ENCODE measurements around the gene ZNF765.
"Not testable (repeated sequence)": the region's sequence is repeated elsewhere in the genome, so short reads cannot be mapped to it uniquely, and the experiment has no call there.

ZNF765 gene

DNA sequence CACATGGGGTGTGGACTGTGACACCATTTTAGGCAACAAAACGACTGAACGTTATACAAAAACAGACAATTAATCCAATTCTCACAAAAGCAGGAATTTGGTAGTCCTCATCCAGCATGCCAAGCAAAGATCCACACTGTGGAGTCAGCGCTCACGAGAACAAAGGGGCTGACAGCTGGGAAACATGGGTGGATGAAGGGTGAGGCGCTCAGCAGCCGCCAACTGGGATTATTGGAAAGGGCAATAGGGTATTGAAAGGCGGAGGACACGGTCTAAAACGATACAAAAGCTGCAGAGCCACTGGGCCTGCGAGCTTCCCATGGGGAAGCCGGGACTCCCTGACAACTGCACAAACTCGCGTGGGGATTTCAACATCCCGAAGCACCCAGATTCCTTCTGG is 67.9 kb downstream of the ZNF765 start:
- Mint-ChIP-seq H3K27ac (no peak overlapping the region), H3K36me3 (ENCODE audit: low read depth) (peaks cover 38% of the 10 kb centered on the region), H3K4me1 (peaks cover 15% of the 10 kb centered on the region), H3K4me3 (no peak overlapping the region), H3K27me3 (ENCODE audit: low read depth, poor library complexity) (peaks cover 11% of the 10 kb centered on the region), H3K9me3 (peaks cover 71% of the 10 kb centered on the region)
- DNase-seq, result no peak
- TF ChIP-seq, protein P1, sequence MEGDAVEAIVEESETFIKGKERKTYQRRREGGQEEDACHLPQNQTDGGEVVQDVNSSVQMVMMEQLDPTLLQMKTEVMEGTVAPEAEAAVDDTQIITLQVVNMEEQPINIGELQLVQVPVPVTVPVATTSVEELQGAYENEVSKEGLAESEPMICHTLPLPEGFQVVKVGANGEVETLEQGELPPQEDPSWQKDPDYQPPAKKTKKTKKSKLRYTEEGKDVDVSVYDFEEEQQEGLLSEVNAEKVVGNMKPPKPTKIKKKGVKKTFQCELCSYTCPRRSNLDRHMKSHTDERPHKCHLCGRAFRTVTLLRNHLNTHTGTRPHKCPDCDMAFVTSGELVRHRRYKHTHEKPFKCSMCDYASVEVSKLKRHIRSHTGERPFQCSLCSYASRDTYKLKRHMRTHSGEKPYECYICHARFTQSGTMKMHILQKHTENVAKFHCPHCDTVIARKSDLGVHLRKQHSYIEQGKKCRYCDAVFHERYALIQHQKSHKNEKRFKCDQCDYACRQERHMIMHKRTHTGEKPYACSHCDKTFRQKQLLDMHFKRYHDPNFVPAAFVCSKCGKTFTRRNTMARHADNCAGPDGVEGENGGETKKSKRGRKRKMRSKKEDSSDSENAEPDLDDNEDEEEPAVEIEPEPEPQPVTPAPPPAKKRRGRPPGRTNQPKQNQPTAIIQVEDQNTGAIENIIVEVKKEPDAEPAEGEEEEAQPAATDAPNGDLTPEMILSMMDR (IDR thresholded peaks at IDR 0.05), result no peak

DNA sequence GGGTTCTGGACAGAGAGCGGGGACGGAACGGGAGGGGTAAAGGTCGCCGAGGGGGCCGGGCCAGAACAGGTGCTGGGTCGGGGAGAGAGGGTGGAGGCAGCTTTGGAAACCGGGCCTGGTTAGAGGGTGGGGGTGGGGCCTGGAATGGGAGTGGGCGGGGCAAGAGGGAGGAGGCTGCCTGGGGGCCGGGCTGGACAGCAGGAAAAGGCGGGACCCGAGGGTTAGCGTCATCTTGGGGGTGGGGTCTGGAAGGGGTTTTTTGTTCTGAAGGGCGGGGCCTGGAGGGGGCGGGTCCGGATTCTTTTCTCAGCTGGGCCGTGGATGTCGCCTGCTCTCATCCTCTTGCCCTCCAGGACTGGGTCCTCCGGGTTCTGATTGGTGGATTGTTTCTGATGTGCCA is 68.3 kb downstream of the ZNF765 start:
- TF ChIP-seq, protein P1 (IDR thresholded peaks at IDR 0.05), result no peak
- Mint-ChIP-seq H3K27me3 (ENCODE audit: low read depth, poor library complexity) (peaks cover 11% of the 10 kb centered on the region), H3K36me3 (ENCODE audit: low read depth) (peaks cover 34% of the 10 kb centered on the region), H3K9me3 (peaks cover 67% of the 10 kb centered on the region), H3K4me1 (peaks cover 18% of the 10 kb centered on the region), H3K4me3 (no peak overlapping the region), H3K27ac (no peak overlapping the region)
- DNase-seq, result peak; percentile 19

GRCh38 chr19:53466726-53467484 is 72.0 kb downstream of the ZNF765 start:
- Mint-ChIP-seq H3K27me3 (ENCODE audit: low read depth, poor library complexity) (peaks cover 11% of the 10 kb centered on the region), H3K36me3 (ENCODE audit: low read depth) (peaks cover 33% of the 10 kb centered on the region), H3K4me1 (peaks cover 42% of the 10 kb centered on the region), H3K9me3 (peaks cover 45% of the 10 kb centered on the region), H3K27ac (no peak overlapping the region), H3K4me3 (peak overlapping the region; percentile 98)
- DNase-seq, result peak; percentile 52
- TF ChIP-seq, protein P1 (IDR thresholded peaks at IDR 0.05), result no peak

- H3K4me3 Mint-ChIP-seq, result peak within 1 kb of the TSS; percentile 98
Measured at GRCh38 chr19:53467485-53468262, 72.7 kb downstream of the ZNF765 start, which contains the start of gene ZNF813. Gene ZNF813, plus strand, starts transcription at chr19:53467733. Its CDS starts 16,090 bp downstream, at chr19:53483823.

DNA sequence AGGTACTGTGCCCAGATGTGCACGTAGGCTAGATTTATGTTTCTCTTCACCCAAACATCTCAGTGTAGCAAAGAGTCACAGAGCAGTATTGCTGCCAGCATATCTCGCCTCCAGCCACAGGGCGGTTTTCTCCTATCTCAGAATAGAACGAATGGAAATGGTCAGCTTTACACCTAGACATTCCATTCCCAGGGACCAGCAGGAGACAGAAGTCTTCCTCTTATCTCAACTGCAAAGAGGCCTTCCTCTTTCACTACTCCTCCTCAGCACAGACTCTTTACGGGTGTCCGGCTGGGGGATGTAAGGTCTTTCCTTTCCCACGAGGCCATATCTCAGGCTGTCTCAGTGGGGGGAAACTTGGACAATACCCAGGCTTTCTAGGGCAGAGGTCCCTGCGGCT is 73.7 kb downstream of the ZNF765 start:
- Mint-ChIP-seq H3K4me1 (peaks cover 42% of the 10 kb centered on the region), H3K9me3 (peaks cover 36% of the 10 kb centered on the region), H3K36me3 (ENCODE audit: low read depth) (peaks cover 42% of the 10 kb centered on the region), H3K4me3 (peak overlapping the region; percentile 98)
- H3K27me3 Mint-ChIP-seq (ENCODE audit: low read depth, poor library complexity); H3K27ac Mint-ChIP-seq; DNase-seq: not testable (repeated sequence)

More at GRCh38 chr19:53467485-53468262, 72.7 kb downstream of the ZNF765 start, which contains the start of gene ZNF813:
- Mint-ChIP-seq H3K4me1 (peaks cover 42% of the 10 kb centered on the region), H3K36me3 (ENCODE audit: low read depth) (peaks cover 39% of the 10 kb centered on the region), H3K27me3 (ENCODE audit: low read depth, poor library complexity) (peaks cover 10% of the 10 kb centered on the region), H3K9me3 (peaks cover 45% of the 10 kb centered on the region), H3K27ac (peak within 1 kb of the TSS; percentile 98)
- TF ChIP-seq, protein P1 (IDR thresholded peaks at IDR 0.05), result no peak
- peak; percentile 99 for DNase-seq

GRCh38 chr19:53471916-53472315 is 77.0 kb downstream of the ZNF765 start:
- Mint-ChIP-seq H3K9me3 (peaks cover 36% of the 10 kb centered on the region), H3K27me3 (ENCODE audit: low read depth, poor library complexity) (peaks cover 3% of the 10 kb centered on the region), H3K27ac (no peak overlapping the region), H3K36me3 (ENCODE audit: low read depth) (peaks cover 68% of the 10 kb centered on the region), H3K4me3 (no peak overlapping the region), H3K4me1 (peaks cover 31% of the 10 kb centered on the region)
- TF ChIP-seq, protein P1 (IDR thresholded peaks at IDR 0.05), result no peak
- no peak for DNase-seq

- H3K4me1 Mint-ChIP-seq; DNase-seq; H3K27ac Mint-ChIP-seq; H3K27me3 Mint-ChIP-seq (ENCODE audit: low read depth, poor library complexity); H3K4me3 Mint-ChIP-seq: not testable (repeated sequence)
- H3K36me3 Mint-ChIP-seq (ENCODE audit: low read depth), result peaks cover 89% of the 10 kb centered on the region
- peaks cover 65% of the 10 kb centered on the region for H3K9me3 Mint-ChIP-seq
Measured at GRCh38 chr19:53474832-53475231, 79.9 kb downstream of the ZNF765 start.

- not testable (repeated sequence) for H3K27ac Mint-ChIP-seq; H3K4me1 Mint-ChIP-seq; H3K27me3 Mint-ChIP-seq (ENCODE audit: low read depth, poor library complexity); H3K4me3 Mint-ChIP-seq; DNase-seq
- H3K9me3 Mint-ChIP-seq, result peaks cover 71% of the 10 kb centered on the region
- H3K36me3 Mint-ChIP-seq (ENCODE audit: low read depth), result peaks cover 94% of the 10 kb centered on the region
Measured at GRCh38 chr19:53475470-53475869, 80.5 kb downstream of the ZNF765 start.

All from nephron progenitor cell (in vitro differentiated cells).